IMR-90 (cell line): ENCODE results near the gene CEP295NL. TPM values are rescaled to one million over a fixed set of nuclear protein-coding genes. Genes with fewer than 3 reads are reported as not detected.
A peak's percentile ranks its signal among the peaks of the same experiment; 100 is the strongest.

Source experiments
- ATAC-seq: fragments of 200-7000 bp; cut with Tn5 transposase; 2 replicates; pipeline ENCODE4 v1.9.1; 2020; ENCODE audit warnings: low read depth, mild to moderate bottlenecking, moderate library complexity
- BruUV-seq: library from RNA; stranded (reverse); fragments of 400-500 nt; replicated peaks from 2 replicates; lab custom pipeline; 2021; lab: Mats Ljungman, UMichigan
- CTCF ChIA-PET: fragments of 300-600 bp; formaldehyde crosslinking; extraction: SDS; loops from one replicate; lab custom pipeline; 2021; ENCODE audit warnings: antibody characterized with exemption; lab: Yijun Ruan, JAX
- POLR2A ChIA-PET: fragments of 300-600 bp; sonication (Branson Sonifier 250); formaldehyde crosslinking; loops from one replicate; lab custom pipeline; 2022; ENCODE audit warnings: antibody characterized with exemption; ENCODE audit not compliant: unreplicated experiment; lab: Charles Lee
- DNase-seq: peaks from one replicate; pipeline ENCODE4 v3.0.0; 2013
- H2AFZ ChIP-seq: replicated peaks from 2 replicates; pipeline ENCODE3; 2013; ENCODE audit warnings: low read length, mild to moderate bottlenecking; ENCODE audit not compliant: poor library complexity
- H2AK5ac ChIP-seq: 2 replicates; pipeline ENCODE4 v1.6.1; 2013; ENCODE audit warnings: low read depth, low read length, inconsistent platforms
- H2AK9ac ChIP-seq: replicated peaks from 2 replicates; pipeline ENCODE3; 2013; ENCODE audit warnings: mild to moderate bottlenecking, low read depth, low read length, moderate library complexity; ENCODE audit not compliant: poor library complexity
- H2BK120ac ChIP-seq: 2 replicates; pipeline ENCODE4 v1.6.1; 2013; ENCODE audit warnings: low read depth, low read length, inconsistent platforms
- H2BK15ac ChIP-seq: 3 replicates; pipeline ENCODE4 v1.6.1; 2013; ENCODE audit warnings: low read depth, low read length, inconsistent platforms
- H2BK20ac ChIP-seq: 2 replicates; pipeline ENCODE4 v1.6.1; 2013; ENCODE audit warnings: low read depth, mild to moderate bottlenecking, inconsistent platforms, low read length, moderate library complexity
- H2BK5ac ChIP-seq: 2 replicates; pipeline ENCODE4 v1.6.1; 2013; ENCODE audit warnings: mild to moderate bottlenecking, low read depth, low read length, inconsistent platforms; ENCODE audit not compliant: poor library complexity, severe bottlenecking
- H3K14ac ChIP-seq: replicated peaks from 2 replicates; pipeline ENCODE4 v1.6.1; 2013; ENCODE audit warnings: low read depth, low read length, inconsistent platforms
- H3K18ac ChIP-seq: 2 replicates; pipeline ENCODE4 v1.6.1; 2013; ENCODE audit warnings: low read depth, low read length, control low read depth
- H3K23ac ChIP-seq: 2 replicates; pipeline ENCODE4 v1.6.1; 2013; ENCODE audit warnings: low read depth, low read length, inconsistent platforms
- H3K27ac ChIP-seq: 2 replicates; pipeline ENCODE4 v1.5.1; 2013; ENCODE audit warnings: mild to moderate bottlenecking, control low read depth, low read length; ENCODE audit not compliant: insufficient read depth
- H3K27me3 ChIP-seq: 2 replicates; pipeline ENCODE4 v1.6.1; 2013; ENCODE audit warnings: low read length; ENCODE audit not compliant: control insufficient read depth, insufficient read depth
- H3K36me3 ChIP-seq: 2 replicates; pipeline ENCODE4 v1.6.1; 2013; ENCODE audit warnings: low read length, mixed read lengths; ENCODE audit not compliant: control insufficient read depth, insufficient read depth
- H3K4ac ChIP-seq: 2 replicates; pipeline ENCODE4 v1.6.1; 2013; ENCODE audit warnings: low read depth, low read length, inconsistent platforms
- H3K4me1 ChIP-seq: 2 replicates; pipeline ENCODE4 v1.6.1; 2013; ENCODE audit warnings: low read length, mixed read lengths; ENCODE audit not compliant: control insufficient read depth, insufficient read depth
- H3K4me2 ChIP-seq: 2 replicates; pipeline ENCODE4 v1.6.1; 2013; ENCODE audit warnings: low read depth, mild to moderate bottlenecking, control low read depth, low read length, moderate library complexity
- H3K4me3 ChIP-seq: 2 replicates; pipeline ENCODE4 v1.5.1; 2013; ENCODE audit warnings: low read depth, mild to moderate bottlenecking, control low read depth, low read length, moderate library complexity; ENCODE audit not compliant: insufficient read depth
- H3K56ac ChIP-seq: 2 replicates; pipeline ENCODE4 v1.6.1; 2013; ENCODE audit warnings: low read length, inconsistent platforms; ENCODE audit not compliant: insufficient read depth; ENCODE audit errors: extremely low read depth
- H3K79me1 ChIP-seq, 2 experiments: 2 replicates each; pipeline ENCODE4 v1.6.1; 2013; ENCODE audit warnings: low read length in 2 of 2, inconsistent platforms in 1 of 2, low read depth in 1 of 2
- H3K9ac ChIP-seq: 2 replicates; pipeline ENCODE4 v1.6.1; 2013; ENCODE audit warnings: low read depth, low read length, control low read depth
- H3K9me1 ChIP-seq: 2 replicates; pipeline ENCODE4 v1.6.1; 2013; ENCODE audit warnings: low read length, inconsistent platforms; ENCODE audit not compliant: insufficient read depth
- H3K9me3 ChIP-seq: 2 replicates; pipeline ENCODE4 v1.6.1; 2013; ENCODE audit warnings: low read length; ENCODE audit not compliant: control insufficient read depth, insufficient read depth
- H4K20me1 ChIP-seq: 2 replicates; pipeline ENCODE4 v1.6.1; 2013; ENCODE audit warnings: low read length, inconsistent platforms; ENCODE audit not compliant: insufficient read depth
- H4K5ac ChIP-seq: 2 replicates; pipeline ENCODE4 v1.6.1; 2013; ENCODE audit warnings: mild to moderate bottlenecking, low read depth, low read length, control low read depth
- H4K8ac ChIP-seq, 2 experiments: 2 replicates each; pipeline ENCODE4 v1.6.1; 2013; ENCODE audit warnings: low read depth in 2 of 2, low read length in 2 of 2, control low read depth in 1 of 2, inconsistent platforms in 1 of 2
- H4K91ac ChIP-seq: 2 replicates; pipeline ENCODE4 v1.6.1; 2013; ENCODE audit warnings: low read depth, low read length, inconsistent platforms; ENCODE audit not compliant: insufficient read depth
- BHLHE40 ChIP-seq: fragments of 150-350 bp; IDR thresholded peaks from 2 replicates; pipeline ENCODE4 v1.6.1; 2016; ENCODE audit warnings: mild to moderate bottlenecking, low read depth, low read length
- CEBPB ChIP-seq: IDR thresholded peaks from 2 replicates; pipeline ENCODE4 v1.6.1; 2012; ENCODE audit warnings: low read depth, low read length, improper control_type of control experiment
- CHD1 ChIP-seq: IDR thresholded peaks from 2 replicates; pipeline ENCODE4 v1.6.1; 2012; ENCODE audit warnings: low read depth, low read length, improper control_type of control experiment
- CTCF ChIP-seq: conservative IDR thresholded peaks from 2 replicates; pipeline ENCODE4 v1.5.1; 2012; ENCODE audit warnings: mild to moderate bottlenecking, low read depth, low read length, improper control_type of control experiment
- ELK1 ChIP-seq: fragments of 150-350 bp; IDR thresholded peaks from 2 replicates; pipeline ENCODE4 v1.6.1; 2016; ENCODE audit warnings: low read depth, mild to moderate bottlenecking, low read length, moderate library complexity, borderline replicate concordance
- FOS ChIP-seq: fragments of 150-350 bp; IDR thresholded peaks from 2 replicates; pipeline ENCODE4 v1.6.1; 2016; ENCODE audit warnings: low read depth, low read length
- MAFK ChIP-seq: IDR thresholded peaks from 2 replicates; pipeline ENCODE4 v1.6.1; 2012; ENCODE audit warnings: low read depth, low read length, improper control_type of control experiment
- MAZ ChIP-seq: IDR thresholded peaks from 2 replicates; pipeline ENCODE4 v1.6.1; 2012; ENCODE audit warnings: low read depth, mild to moderate bottlenecking, low read length, improper control_type of control experiment, moderate library complexity, borderline replicate concordance
- POLR2A ChIP-seq: IDR thresholded peaks from 2 replicates; pipeline ENCODE4 v1.6.1; 2012; ENCODE audit warnings: mild to moderate bottlenecking, low read depth, low read length
- RFX5 ChIP-seq: IDR thresholded peaks from 2 replicates; pipeline ENCODE4 v1.8.0; 2012; ENCODE audit warnings: low read depth, mild to moderate bottlenecking, low read length, moderate library complexity
- USF2 ChIP-seq: fragments of 150-350 bp; IDR thresholded peaks from 2 replicates; pipeline ENCODE4 v1.6.1; 2017; ENCODE audit warnings: mild to moderate bottlenecking, antibody characterized with exemption, low read length, low read depth
- WGBS, 2 experiments: methylation state at CpG; one replicate each; pipeline versions ENCODE4 v1.1.5 to v1.1.7; 2013; ENCODE audit warnings: missing lambda C conversion rate in 2 of 2; ENCODE audit not compliant: insufficient read length in 1 of 2; ENCODE audit errors: extremely low coverage in 2 of 2; 5-methylcytosine and 5-hydroxymethylcytosine counted together
- dilution Hi-C: fragments of 300-500 bp; cut with HindIII; formaldehyde crosslinking; loops from one replicate; pipeline ENCODE4 v1.14.3; 2018; ENCODE audit warnings: low sequenced_read_pairs; ENCODE audit not compliant: unreplicated experiment
- in situ Hi-C: fragments of 300-500 bp; cut with MboI; formaldehyde crosslinking; loops from 3 replicates; pipeline ENCODE4 v1.14.3; 2019; ENCODE audit warnings: low sequenced_read_pairs, inconsistent platforms, mixed read lengths
- intact Hi-C: fragments of 100-400 bp; cut with micrococcal nuclease; formaldehyde crosslinking; loops from 2 replicates; pipeline ENCODE4 v1.10.0; 2022
- polyA plus RNA-seq, 3 experiments: library from polyadenylated mRNA; depleted of rRNA; stranded (reverse); fragments of >200 nt; gene quantifications; 2 replicates each; pipeline ENCODE4 v1.2.3, GENCODE V29; 2012; ENCODE audit warnings: low replicate concordance in 1 of 3
- total RNA-seq: library from RNA; depleted of rRNA; stranded (reverse); fragments of >200 nt; gene quantifications from 2 replicates; pipeline ENCODE4 v1.2.3, GENCODE V29; 2012

CEP295NL gene
- total and polyA plus RNA-seq, 2 of the 4 experiments (the other 2 are of a cell fraction): 0.31 to 0.72 TPM

- 0 out of 2 replicates have a peak, but pooled peaks have one; percentile 6 for TF ChIP-seq MAFK
- peak; percentile 89 for TF ChIP-seq USF2
Measured at GRCh38 chr17:78862073-78863023, 40.7 kb downstream of the CEP295NL start (continued).

- ChIA-PET POLR2A (no interaction called here), CTCF (interaction anchor here (0.9 kb wide), 1 partner anchor 364 kb away, joined by 3 read pairs; no protein-coding TSS in a partner anchor)
- Histone ChIP-seq H2BK20ac (peak overlapping the region; percentile 65), H3K9me1 (no peaks in the 10 kb centered on the region; the same call in 1 of the 2 replicates), H3K4me2 (no peak overlapping the region; the same call in 1 of the 2 replicates), H3K9me3 (no peaks in the 10 kb centered on the region), H4K5ac (peak overlapping the region; percentile 31), H3K79me1 (peaks cover 36 to 72% of the 10 kb centered on the region in 2 experiments), H4K91ac (peak overlapping the region; percentile 71), H2AFZ (no peak overlapping the region), H2AK5ac (peak overlapping the region; percentile 76; the same call in 1 of the 2 replicates), H4K8ac (peak overlapping the region; percentile 10 to 67; a peak in 3 of 4 replicates), H3K18ac (peak overlapping the region; percentile 4), H3K27ac (peak overlapping the region; percentile 82), H3K14ac (peak overlapping the region; percentile 75), H3K4ac (peak overlapping the region; percentile 80), H3K9ac (peak overlapping the region; percentile 25; the same call in 1 of the 2 replicates), H2BK5ac (peak overlapping the region; percentile 88), H2BK120ac (peak overlapping the region; percentile 77), H2BK15ac (peak overlapping the region; percentile 11), H3K56ac (peak overlapping the region; percentile 74; the same call in 1 of the 2 replicates), H2AK9ac (no peak overlapping the region), H3K36me3 (peaks cover 26% of the 10 kb centered on the region), H3K4me3 (no peak overlapping the region), H4K20me1 (peaks cover 13% of the 10 kb centered on the region), H3K23ac (peak overlapping the region; percentile 91), H3K27me3 (no peaks in the 10 kb centered on the region), H3K4me1 (peaks cover 9% of the 10 kb centered on the region)
- intact Hi-C loops (no loop called here), in situ Hi-C loops (loop anchor here (5.0 to 25.0 kb wide), 2 partner anchors 106 to 526 kb away; no protein-coding TSS in a partner anchor), dilution Hi-C loops (no loop called here)
- no CpG with 5 or more reads among the region's 4 CpGs for WGBS, 2 experiments
- no TSS peak for BruUV-seq
- DNase-seq: no peak
- ATAC-seq: no peak
- TF ChIP-seq CTCF (no peak), BHLHE40 (no peak), FOS (no peak), MAFK (no peak), RFX5 (no peak), CHD1 (no peak), CEBPB (no peak), ELK1 (no peak), MAZ (no peak), POLR2A (no peak)
Measured at GRCh38 chr17:78861229-78861628, 41.8 kb downstream of the CEP295NL start.
